K562 (cell line): ENCODE measurements around the gene COL26A1. TPM values are rescaled to one million over a fixed set of nuclear protein-coding genes. Genes with fewer than 3 reads are reported as not detected.

Experiments used
- ATAC-seq: fragments of 200-7000 bp; cut with Tn5 transposase; 3 replicates; pipeline ENCODE4 v1.9.1; 2020; ENCODE audit warnings: moderate library complexity
- BruUV-seq: library from RNA; stranded (reverse); fragments of 400-500 nt; replicated peaks from 2 replicates; lab custom pipeline; 2021; lab: Mats Ljungman, UMichigan
- CTCF ChIA-PET: fragments of 300-600 bp; formaldehyde crosslinking; extraction: SDS; loops from one replicate; lab custom pipeline; 2021; ENCODE audit warnings: low intra/inter-chr PET ratio; lab: Yijun Ruan, JAX
- POLR2A ChIA-PET: fragments of 300-600, 350-650 bp; sonication (Branson Sonifier 250); formaldehyde crosslinking; extraction: SDS; loops from one replicate; lab custom pipeline; 2021; ENCODE audit warnings: antibody characterized with exemption, inconsistent platforms; lab: Yijun Ruan, JAX
- DNase-seq, 4 experiments: peaks; one replicate each; pipeline versions ENCODE4 v3.0.0 to v3.0.0-alpha.2; 2011 to 2018; ENCODE audit warnings: low spot score in 3 of 4, mixed read lengths in 3 of 4; ENCODE audit errors: extremely low read depth in 1 of 4
- FAIRE-seq: peaks from 2 replicates; lab custom pipeline; 2011; peaks lifted over from hg19 to GRCh38; lab: Jason Lieb, UNC
- H2AFZ ChIP-seq: 2 replicates; pipeline ENCODE4 v1.6.0; 2011; ENCODE audit warnings: low read depth, low read length, control low read depth, inconsistent platforms
- H3K27ac ChIP-seq: fragments of 200-600 bp; 3 replicates; pipeline ENCODE4 v1.8.0; 2011; ENCODE audit warnings: low read depth, mild to moderate bottlenecking, control low read depth, inconsistent platforms, low read length, moderate library complexity, mixed read lengths; ENCODE audit errors: extremely low read depth
- H3K27me3 ChIP-seq, 2 experiments: fragments of 300-600 bp in 1 of 2; 2 replicates in 1 of 2; 3 replicates in 1 of 2; pipeline versions ENCODE4 v1.6.0 to v1.8.0; 2011; ENCODE audit warnings: inconsistent platforms in 2 of 2, low read length in 2 of 2, mild to moderate bottlenecking in 1 of 2, mixed read lengths in 1 of 2, moderate library complexity in 1 of 2; ENCODE audit not compliant: control insufficient read depth in 2 of 2, insufficient read depth in 2 of 2
- H3K36me3 ChIP-seq: fragments of 300-600 bp; 3 replicates; pipeline ENCODE4 v1.8.0; 2011; ENCODE audit warnings: mild to moderate bottlenecking, low read length, inconsistent platforms; ENCODE audit not compliant: control insufficient read depth, insufficient read depth
- H3K4me1 ChIP-seq, 2 experiments: fragments of 200-600 bp in 1 of 2; replicated peaks in 1 of 2; 2 replicates in 1 of 2; 3 replicates in 1 of 2; pipeline versions ENCODE4 v1.5.1 to v1.8.0; 2011; ENCODE audit warnings: inconsistent platforms in 2 of 2, low read length in 2 of 2, mild to moderate bottlenecking in 1 of 2, mixed read lengths in 1 of 2, moderate library complexity in 1 of 2; ENCODE audit not compliant: control insufficient read depth in 2 of 2, insufficient read depth in 2 of 2
- H3K4me2 ChIP-seq: 2 replicates; pipeline ENCODE4 v1.6.1; 2011; ENCODE audit warnings: low read length, control low read depth, inconsistent platforms, mixed read lengths; ENCODE audit not compliant: insufficient read depth
- H3K4me3 ChIP-seq: fragments of 200-600 bp; sonication (generic), shearing (Covaris generic); 2 replicates; pipeline ENCODE4 v1.5.1; 2016; ENCODE audit warnings: control low read depth, inconsistent platforms
- H3K79me2 ChIP-seq: fragments of 200-600 bp; 3 replicates; pipeline ENCODE4 v1.8.0; 2011; ENCODE audit warnings: low read length, inconsistent platforms; ENCODE audit not compliant: control insufficient read depth, insufficient read depth
- H3K9ac ChIP-seq, 2 experiments: 2 replicates each; pipeline versions ENCODE4 v1.6.0 to v1.6.1; 2011; ENCODE audit warnings: low read depth in 2 of 2, low read length in 2 of 2, control low read depth in 1 of 2, inconsistent platforms in 1 of 2, mild to moderate bottlenecking in 1 of 2, mixed read lengths in 1 of 2; ENCODE audit not compliant: insufficient read depth in 1 of 2
- H3K9me1 ChIP-seq: one replicate; pipeline ENCODE4 v1.6.0; 2011; ENCODE audit warnings: inconsistent platforms, mild to moderate bottlenecking, low read length, moderate library complexity; ENCODE audit not compliant: control insufficient read depth, insufficient read depth
- H3K9me3 ChIP-seq: replicated peaks from 2 replicates; pipeline ENCODE4 v1.5.1; 2011; ENCODE audit warnings: low read depth, low read length, inconsistent platforms; ENCODE audit not compliant: control insufficient read depth, insufficient read depth
- H4K20me1 ChIP-seq: replicated peaks from 2 replicates; pipeline ENCODE4 v1.6.1; 2011; ENCODE audit warnings: low read length, inconsistent platforms, mixed read lengths; ENCODE audit not compliant: control insufficient read depth, insufficient read depth
- LARP7 ChIP-seq: fragments of 450-650 bp; IDR thresholded peaks from 2 replicates; pipeline ENCODE4 v1.6.1; 2016
- LCOR ChIP-seq: sonication (generic); formaldehyde crosslinking; IDR thresholded peaks from 2 replicates; pipeline ENCODE4 v1.8.0; 2022; ENCODE audit warnings: mild to moderate bottlenecking, missing genetic modification reagents
- MEF2A ChIP-seq: IDR thresholded peaks from 2 replicates; pipeline ENCODE4 v1.6.1; 2011; ENCODE audit warnings: low read depth, mild to moderate bottlenecking, low read length, moderate library complexity; ENCODE audit not compliant: control insufficient read depth
- RBM25 ChIP-seq: fragments of 200-400 bp; formaldehyde crosslinking; IDR thresholded peaks from 2 replicates; pipeline ENCODE4 v1.6.1; 2018; ENCODE audit warnings: low read length, low read depth, moderate library complexity; ENCODE audit not compliant: severe bottlenecking
- XRCC4 ChIP-seq: IDR thresholded peaks from one replicate; pipeline ENCODE4 v1.6.1; 2011; ENCODE audit not compliant: insufficient read depth, insufficient read length; ENCODE audit errors: extremely low read depth
- WGBS: fragments of 100-300 bp; shearing (Covaris generic); methylation state at CpG from one replicate; pipeline ENCODE4 v1.1.6; 2016; ENCODE audit warnings: low coverage, mixed read lengths; ENCODE audit not compliant: insufficient coverage; ENCODE audit errors: missing lambda C conversion rate; 5-methylcytosine and 5-hydroxymethylcytosine counted together
- in situ Hi-C: fragments of 300-500 bp; cut with MboI; formaldehyde crosslinking; loops from 4 replicates; pipeline ENCODE4 v1.15.0; 2018; ENCODE audit warnings: inconsistent platforms, mixed read lengths
- intact Hi-C: fragments of 100-400 bp; cut with micrococcal nuclease; formaldehyde crosslinking; loops from 2 replicates; pipeline ENCODE4 v1.14.2; 2022
- polyA plus RNA-seq, 8 experiments: library from polyadenylated mRNA; depleted of rRNA in 4 of 8; stranded (reverse) in 5 of 8; unstranded in 3 of 8; fragments of >200 nt; fragmentation: Nextera tagmentation in 2 of 8; fragmentation: Illumina TruSeq in 1 of 8; extraction: Ambion mirVana in 2 of 8; extraction: Trizol in 1 of 8; gene quantifications; 2 replicates each; pipeline versions ENCODE4 v1.2.1 to v1.2.3, GENCODE V29; 2011 to 2014; ENCODE audit warnings: inconsistent platforms in 1 of 8, missing spikeins in 1 of 8
- total RNA-seq, 7 experiments: library from RNA; depleted of rRNA in 6 of 7; stranded (reverse); fragments of >200 nt in 6 of 7; fragmentation: Illumina TruSeq in 2 of 7; extraction: Trizol in 2 of 7; gene quantifications; 2 replicates each; pipeline versions ENCODE4 v1.2.1 to v1.2.3, GENCODE V29; 2011 to 2021; ENCODE audit warnings: low replicate concordance in 1 of 7
- TF ChIP-seq, protein P1 (sequence below): IDR thresholded peaks from 2 replicates; pipeline ENCODE4 v1.6.1; 2014; ENCODE audit warnings: antibody characterized with exemption
- TF ChIP-seq, protein P2 (sequence below): fragments of 200-600 bp; sonication (generic); IDR thresholded peaks from one replicate; pipeline ENCODE4 v1.6.1; 2012; ENCODE audit warnings: mild to moderate bottlenecking, low read depth, low read length, inconsistent platforms
- TF ChIP-seq, protein P3 (sequence below): sonication (generic); formaldehyde crosslinking; IDR thresholded peaks from 2 replicates; pipeline ENCODE4 v1.8.0; 2022; ENCODE audit warnings: mild to moderate bottlenecking, missing genetic modification reagents

The COL26A1 gene
- total and polyA plus RNA-seq, 9 of the 15 experiments (the other 6 are each of a cell fraction or from before 2014, with no cell fraction given): 0.04 to 0.39 (median 0.07) TPM; not detected in 5

DNA sequence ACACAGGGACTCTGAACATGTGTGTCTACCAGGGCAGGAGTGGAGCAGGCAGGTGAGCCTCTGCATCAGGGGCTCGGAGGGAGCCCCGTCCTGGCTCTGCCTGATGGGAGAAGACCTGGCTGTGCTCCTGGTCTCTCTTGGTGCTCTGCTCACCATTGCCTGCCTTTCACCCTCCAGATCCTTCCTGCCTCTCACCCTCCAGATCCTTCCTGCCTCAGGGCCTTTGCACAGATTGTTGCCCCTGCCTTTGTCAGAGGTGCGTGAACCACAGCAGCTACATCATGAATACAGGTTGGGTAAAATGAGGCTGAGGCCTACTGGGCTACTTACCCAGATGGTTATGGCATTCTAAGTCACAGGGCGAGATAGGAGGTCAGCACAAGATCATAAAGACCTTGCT, 16.6 kb downstream of the COL26A1 start:
- no peak overlapping the region for H2AFZ ChIP-seq
- H3K4me2 ChIP-seq: no peak overlapping the region
- BruUV-seq: no TSS peak
- H3K9me3 ChIP-seq: no peaks in the 10 kb centered on the region
- no peaks in the 10 kb centered on the region for H3K4me1 ChIP-seq
- intact Hi-C loops: no loop called here
- no peaks in the 10 kb centered on the region; the same call in 1 of the 2 replicates for H4K20me1 ChIP-seq
- POLR2A ChIA-PET: no interaction called here
- H3K79me2 ChIP-seq: no peaks in the 10 kb centered on the region
- peaks cover 36 to 46% of the 10 kb centered on the region in 2 experiments for H3K27me3 ChIP-seq
- FAIRE-seq (no peak), ATAC-seq (no peak), DNase-seq (no peak)
- no peak for TF ChIP-seq XRCC4
- TF ChIP-seq MEF2A: no peak
- TF ChIP-seq RBM25: peak; percentile 25
- TF ChIP-seq LCOR (CRISPR knock-in tag): no peak
- TF ChIP-seq, protein P1, sequence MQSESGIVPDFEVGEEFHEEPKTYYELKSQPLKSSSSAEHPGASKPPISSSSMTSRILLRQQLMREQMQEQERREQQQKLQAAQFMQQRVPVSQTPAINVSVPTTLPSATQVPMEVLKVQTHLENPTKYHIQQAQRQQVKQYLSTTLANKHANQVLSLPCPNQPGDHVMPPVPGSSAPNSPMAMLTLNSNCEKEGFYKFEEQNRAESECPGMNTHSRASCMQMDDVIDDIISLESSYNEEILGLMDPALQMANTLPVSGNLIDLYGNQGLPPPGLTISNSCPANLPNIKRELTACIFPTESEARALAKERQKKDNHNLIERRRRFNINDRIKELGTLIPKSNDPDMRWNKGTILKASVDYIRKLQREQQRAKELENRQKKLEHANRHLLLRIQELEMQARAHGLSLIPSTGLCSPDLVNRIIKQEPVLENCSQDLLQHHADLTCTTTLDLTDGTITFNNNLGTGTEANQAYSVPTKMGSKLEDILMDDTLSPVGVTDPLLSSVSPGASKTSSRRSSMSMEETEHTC: no peak
- TF ChIP-seq, protein P2, sequence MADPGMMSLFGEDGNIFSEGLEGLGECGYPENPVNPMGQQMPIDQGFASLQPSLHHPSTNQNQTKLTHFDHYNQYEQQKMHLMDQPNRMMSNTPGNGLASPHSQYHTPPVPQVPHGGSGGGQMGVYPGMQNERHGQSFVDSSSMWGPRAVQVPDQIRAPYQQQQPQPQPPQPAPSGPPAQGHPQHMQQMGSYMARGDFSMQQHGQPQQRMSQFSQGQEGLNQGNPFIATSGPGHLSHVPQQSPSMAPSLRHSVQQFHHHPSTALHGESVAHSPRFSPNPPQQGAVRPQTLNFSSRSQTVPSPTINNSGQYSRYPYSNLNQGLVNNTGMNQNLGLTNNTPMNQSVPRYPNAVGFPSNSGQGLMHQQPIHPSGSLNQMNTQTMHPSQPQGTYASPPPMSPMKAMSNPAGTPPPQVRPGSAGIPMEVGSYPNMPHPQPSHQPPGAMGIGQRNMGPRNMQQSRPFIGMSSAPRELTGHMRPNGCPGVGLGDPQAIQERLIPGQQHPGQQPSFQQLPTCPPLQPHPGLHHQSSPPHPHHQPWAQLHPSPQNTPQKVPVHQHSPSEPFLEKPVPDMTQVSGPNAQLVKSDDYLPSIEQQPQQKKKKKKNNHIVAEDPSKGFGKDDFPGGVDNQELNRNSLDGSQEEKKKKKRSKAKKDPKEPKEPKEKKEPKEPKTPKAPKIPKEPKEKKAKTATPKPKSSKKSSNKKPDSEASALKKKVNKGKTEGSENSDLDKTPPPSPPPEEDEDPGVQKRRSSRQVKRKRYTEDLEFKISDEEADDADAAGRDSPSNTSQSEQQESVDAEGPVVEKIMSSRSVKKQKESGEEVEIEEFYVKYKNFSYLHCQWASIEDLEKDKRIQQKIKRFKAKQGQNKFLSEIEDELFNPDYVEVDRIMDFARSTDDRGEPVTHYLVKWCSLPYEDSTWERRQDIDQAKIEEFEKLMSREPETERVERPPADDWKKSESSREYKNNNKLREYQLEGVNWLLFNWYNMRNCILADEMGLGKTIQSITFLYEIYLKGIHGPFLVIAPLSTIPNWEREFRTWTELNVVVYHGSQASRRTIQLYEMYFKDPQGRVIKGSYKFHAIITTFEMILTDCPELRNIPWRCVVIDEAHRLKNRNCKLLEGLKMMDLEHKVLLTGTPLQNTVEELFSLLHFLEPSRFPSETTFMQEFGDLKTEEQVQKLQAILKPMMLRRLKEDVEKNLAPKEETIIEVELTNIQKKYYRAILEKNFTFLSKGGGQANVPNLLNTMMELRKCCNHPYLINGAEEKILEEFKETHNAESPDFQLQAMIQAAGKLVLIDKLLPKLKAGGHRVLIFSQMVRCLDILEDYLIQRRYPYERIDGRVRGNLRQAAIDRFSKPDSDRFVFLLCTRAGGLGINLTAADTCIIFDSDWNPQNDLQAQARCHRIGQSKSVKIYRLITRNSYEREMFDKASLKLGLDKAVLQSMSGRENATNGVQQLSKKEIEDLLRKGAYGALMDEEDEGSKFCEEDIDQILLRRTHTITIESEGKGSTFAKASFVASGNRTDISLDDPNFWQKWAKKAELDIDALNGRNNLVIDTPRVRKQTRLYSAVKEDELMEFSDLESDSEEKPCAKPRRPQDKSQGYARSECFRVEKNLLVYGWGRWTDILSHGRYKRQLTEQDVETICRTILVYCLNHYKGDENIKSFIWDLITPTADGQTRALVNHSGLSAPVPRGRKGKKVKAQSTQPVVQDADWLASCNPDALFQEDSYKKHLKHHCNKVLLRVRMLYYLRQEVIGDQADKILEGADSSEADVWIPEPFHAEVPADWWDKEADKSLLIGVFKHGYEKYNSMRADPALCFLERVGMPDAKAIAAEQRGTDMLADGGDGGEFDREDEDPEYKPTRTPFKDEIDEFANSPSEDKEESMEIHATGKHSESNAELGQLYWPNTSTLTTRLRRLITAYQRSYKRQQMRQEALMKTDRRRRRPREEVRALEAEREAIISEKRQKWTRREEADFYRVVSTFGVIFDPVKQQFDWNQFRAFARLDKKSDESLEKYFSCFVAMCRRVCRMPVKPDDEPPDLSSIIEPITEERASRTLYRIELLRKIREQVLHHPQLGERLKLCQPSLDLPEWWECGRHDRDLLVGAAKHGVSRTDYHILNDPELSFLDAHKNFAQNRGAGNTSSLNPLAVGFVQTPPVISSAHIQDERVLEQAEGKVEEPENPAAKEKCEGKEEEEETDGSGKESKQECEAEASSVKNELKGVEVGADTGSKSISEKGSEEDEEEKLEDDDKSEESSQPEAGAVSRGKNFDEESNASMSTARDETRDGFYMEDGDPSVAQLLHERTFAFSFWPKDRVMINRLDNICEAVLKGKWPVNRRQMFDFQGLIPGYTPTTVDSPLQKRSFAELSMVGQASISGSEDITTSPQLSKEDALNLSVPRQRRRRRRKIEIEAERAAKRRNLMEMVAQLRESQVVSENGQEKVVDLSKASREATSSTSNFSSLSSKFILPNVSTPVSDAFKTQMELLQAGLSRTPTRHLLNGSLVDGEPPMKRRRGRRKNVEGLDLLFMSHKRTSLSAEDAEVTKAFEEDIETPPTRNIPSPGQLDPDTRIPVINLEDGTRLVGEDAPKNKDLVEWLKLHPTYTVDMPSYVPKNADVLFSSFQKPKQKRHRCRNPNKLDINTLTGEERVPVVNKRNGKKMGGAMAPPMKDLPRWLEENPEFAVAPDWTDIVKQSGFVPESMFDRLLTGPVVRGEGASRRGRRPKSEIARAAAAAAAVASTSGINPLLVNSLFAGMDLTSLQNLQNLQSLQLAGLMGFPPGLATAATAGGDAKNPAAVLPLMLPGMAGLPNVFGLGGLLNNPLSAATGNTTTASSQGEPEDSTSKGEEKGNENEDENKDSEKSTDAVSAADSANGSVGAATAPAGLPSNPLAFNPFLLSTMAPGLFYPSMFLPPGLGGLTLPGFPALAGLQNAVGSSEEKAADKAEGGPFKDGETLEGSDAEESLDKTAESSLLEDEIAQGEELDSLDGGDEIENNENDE: no peak
- TF ChIP-seq, protein P3, sequence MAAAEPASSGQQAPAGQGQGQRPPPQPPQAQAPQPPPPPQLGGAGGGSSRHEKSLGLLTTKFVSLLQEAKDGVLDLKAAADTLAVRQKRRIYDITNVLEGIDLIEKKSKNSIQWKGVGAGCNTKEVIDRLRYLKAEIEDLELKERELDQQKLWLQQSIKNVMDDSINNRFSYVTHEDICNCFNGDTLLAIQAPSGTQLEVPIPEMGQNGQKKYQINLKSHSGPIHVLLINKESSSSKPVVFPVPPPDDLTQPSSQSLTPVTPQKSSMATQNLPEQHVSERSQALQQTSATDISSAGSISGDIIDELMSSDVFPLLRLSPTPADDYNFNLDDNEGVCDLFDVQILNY (CRISPR knock-in tag): no peak
- TF ChIP-seq LARP7: no peak
- CTCF ChIA-PET: no interaction called here
- WGBS: 8% methylated on average over 4 of the region's 4 CpGs
- 0 out of 4 replicates have a peak overlapping the region, but pooled peaks of 1 of the 2 experiments have one; percentile 46 for H3K9ac ChIP-seq
- H3K4me3 ChIP-seq: no peak overlapping the region
- in situ Hi-C loops: no loop called here
- no peaks in the 10 kb centered on the region for H3K36me3 ChIP-seq
- H3K9me1 ChIP-seq: no peaks in the 10 kb centered on the region
- no peak overlapping the region for H3K27ac ChIP-seq
